Natural killer cell (primary cell): ENCODE results near the gene SIX6. TPM values are rescaled to one million over a fixed set of nuclear protein-coding genes. Genes with fewer than 3 reads are reported as not detected.

Source experiments
- ATAC-seq, 3 donors: fragments of 150-1000 bp in 2 of 3; fragments of 200-7000 bp in 1 of 3; cut with Tn5 transposase; 1 replicate in 1 of 3; 2 replicates in 2 of 3; pipeline ENCODE4 v1.10.0; 2021; ENCODE audit warnings: mild to moderate bottlenecking in 2 of 3, moderate library complexity in 2 of 3
- DNase-seq, 2 donors: peaks; one replicate each; pipeline versions ENCODE4 v3.0.0 to v3.0.0-alpha.2; 2013 to 2021; ENCODE audit warnings: mixed read lengths in 1 of 2
- H3K27ac ChIP-seq: one replicate; pipeline ENCODE4 v1.5.1; 2013; ENCODE audit warnings: mild to moderate bottlenecking, low read length
- H3K27me3 ChIP-seq: one replicate; pipeline ENCODE4 v1.6.1; 2013; ENCODE audit warnings: low read length; ENCODE audit not compliant: control insufficient read depth, insufficient read depth
- H3K36me3 ChIP-seq: one replicate; pipeline ENCODE4 v1.6.1; 2013; ENCODE audit warnings: low read length; ENCODE audit not compliant: control insufficient read depth, insufficient read depth
- H3K4me1 ChIP-seq: one replicate; pipeline ENCODE4 v1.6.1; 2013; ENCODE audit warnings: low read length; ENCODE audit not compliant: control insufficient read depth, insufficient read depth
- H3K4me3 ChIP-seq: one replicate; pipeline ENCODE4 v1.5.1; 2013; ENCODE audit warnings: low read length
- H3K9me3 ChIP-seq: one replicate; pipeline ENCODE4 v1.6.1; 2013; ENCODE audit warnings: low read length; ENCODE audit not compliant: control insufficient read depth, insufficient read depth
- H3K27ac Mint-ChIP-seq, 2 donors: one replicate each; pipeline ENCODE4 v1.8.0; 2022; ENCODE audit warnings: mild to moderate bottlenecking in 2 of 2, mixed read lengths in 2 of 2, moderate library complexity in 1 of 2
- H3K27me3 Mint-ChIP-seq, 2 donors: one replicate each; pipeline ENCODE4 v1.8.0; 2022; ENCODE audit warnings: low read depth in 2 of 2, mixed read lengths in 2 of 2
- H3K36me3 Mint-ChIP-seq: one replicate; pipeline ENCODE4 v1.8.0; 2022; ENCODE audit warnings: mixed read lengths
- H3K4me1 Mint-ChIP-seq, 2 donors: one replicate each; pipeline ENCODE4 v1.8.0; 2022; ENCODE audit warnings: mixed read lengths in 2 of 2
- H3K4me3 Mint-ChIP-seq: one replicate; pipeline ENCODE4 v1.8.0; 2022; ENCODE audit warnings: mild to moderate bottlenecking, moderate library complexity, mixed read lengths
- H3K9me3 Mint-ChIP-seq, 2 donors: one replicate each; pipeline ENCODE4 v1.8.0; 2022; ENCODE audit warnings: mixed read lengths in 2 of 2
- WGBS: methylation state at CpG from one replicate; pipeline ENCODE4 v1.1.7; 2013; ENCODE audit warnings: missing lambda C conversion rate; ENCODE audit not compliant: insufficient coverage; 5-methylcytosine and 5-hydroxymethylcytosine counted together
- intact Hi-C: fragments of 100-400 bp; cut with micrococcal nuclease; formaldehyde crosslinking; loops from one replicate; pipeline ENCODE4 v1.14.2; 2022
- total RNA-seq, 4 donors: library from RNA; stranded (reverse); fragments of 120-200 nt in 1 of 4; gene quantifications; one replicate each; pipeline versions ENCODE4 v1.2.3 to v1.2.4, GENCODE V29; 2013 to 2022
- TF ChIP-seq, protein P1 (sequence below): fragments of 200-600 bp; IDR thresholded peaks from one replicate; pipeline ENCODE4 v1.8.0; 2022; ENCODE audit warnings: antibody characterized with exemption

SIX6 gene
- total RNA-seq, 3 donors from 2014 or later (not counting 1 experiment from before 2014, with no cell fraction given): not detected

- Histone ChIP-seq H3K9me3 (no peaks in the 10 kb centered on the region), H3K27ac (no peak overlapping the region), H3K36me3 (no peaks in the 10 kb centered on the region), H3K4me3 (no peak overlapping the region), H3K4me1 (no peaks in the 10 kb centered on the region), H3K27me3 (no peaks in the 10 kb centered on the region)
- no peak for DNase-seq
- H3K4me1 Mint-ChIP-seq: no peaks in the 10 kb centered on the region
- no peak overlapping the region for H3K4me3 Mint-ChIP-seq
- WGBS: 62% methylated on average over 1 of the region's 1 CpG
- TF ChIP-seq, protein P1, sequence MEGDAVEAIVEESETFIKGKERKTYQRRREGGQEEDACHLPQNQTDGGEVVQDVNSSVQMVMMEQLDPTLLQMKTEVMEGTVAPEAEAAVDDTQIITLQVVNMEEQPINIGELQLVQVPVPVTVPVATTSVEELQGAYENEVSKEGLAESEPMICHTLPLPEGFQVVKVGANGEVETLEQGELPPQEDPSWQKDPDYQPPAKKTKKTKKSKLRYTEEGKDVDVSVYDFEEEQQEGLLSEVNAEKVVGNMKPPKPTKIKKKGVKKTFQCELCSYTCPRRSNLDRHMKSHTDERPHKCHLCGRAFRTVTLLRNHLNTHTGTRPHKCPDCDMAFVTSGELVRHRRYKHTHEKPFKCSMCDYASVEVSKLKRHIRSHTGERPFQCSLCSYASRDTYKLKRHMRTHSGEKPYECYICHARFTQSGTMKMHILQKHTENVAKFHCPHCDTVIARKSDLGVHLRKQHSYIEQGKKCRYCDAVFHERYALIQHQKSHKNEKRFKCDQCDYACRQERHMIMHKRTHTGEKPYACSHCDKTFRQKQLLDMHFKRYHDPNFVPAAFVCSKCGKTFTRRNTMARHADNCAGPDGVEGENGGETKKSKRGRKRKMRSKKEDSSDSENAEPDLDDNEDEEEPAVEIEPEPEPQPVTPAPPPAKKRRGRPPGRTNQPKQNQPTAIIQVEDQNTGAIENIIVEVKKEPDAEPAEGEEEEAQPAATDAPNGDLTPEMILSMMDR: no peak
- no peak for ATAC-seq
- no peak overlapping the region for H3K27ac Mint-ChIP-seq
- peaks cover 2 to 8% of the 10 kb centered on the region in 2 donors for H3K9me3 Mint-ChIP-seq
- H3K36me3 Mint-ChIP-seq: no peaks in the 10 kb centered on the region
- peaks cover 6 to 13% of the 10 kb centered on the region in 2 donors for H3K27me3 Mint-ChIP-seq
- intact Hi-C loops: no loop called here
Measured at GRCh38 chr14:60495946-60496345, 13.0 kb upstream of the SIX6 start.

DNA sequence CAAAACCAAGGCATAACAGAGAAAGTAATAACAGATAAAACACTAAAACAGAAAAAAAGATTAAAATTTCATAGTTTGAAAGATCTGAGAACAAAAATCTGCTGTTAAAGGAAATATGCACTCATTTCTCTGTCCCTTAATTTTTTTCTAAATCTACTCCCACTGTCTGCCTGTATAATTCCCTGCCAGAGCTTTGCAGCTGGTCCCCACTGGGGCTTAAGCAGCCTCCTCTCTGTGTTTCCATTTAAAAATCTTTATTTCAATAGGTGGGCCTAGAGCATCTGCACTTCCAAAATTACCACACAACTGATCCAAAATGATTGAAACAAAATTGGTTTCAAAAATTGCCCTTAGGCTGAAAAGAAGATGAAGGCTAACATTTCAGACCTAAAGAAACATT, 6.4 kb upstream of the SIX6 start:
- Histone ChIP-seq H3K27me3 (peaks cover 29% of the 10 kb centered on the region), H3K27ac (no peak overlapping the region), H3K4me3 (no peak overlapping the region), H3K36me3 (no peaks in the 10 kb centered on the region), H3K9me3 (no peaks in the 10 kb centered on the region), H3K4me1 (no peaks in the 10 kb centered on the region)
- TF ChIP-seq, protein P1: no peak
- H3K27me3 Mint-ChIP-seq: peaks cover 40 to 62% of the 10 kb centered on the region in 2 donors
- no peaks in the 10 kb centered on the region for H3K36me3 Mint-ChIP-seq
- H3K27ac Mint-ChIP-seq: no peak overlapping the region
- no peaks in the 10 kb centered on the region for H3K4me1 Mint-ChIP-seq
- intact Hi-C loops: no loop called here
- peaks cover 0 to 2% of the 10 kb centered on the region in 2 donors for H3K9me3 Mint-ChIP-seq
- DNase-seq: no peak
- no peak overlapping the region for H3K4me3 Mint-ChIP-seq
- ATAC-seq: no peak

DNA sequence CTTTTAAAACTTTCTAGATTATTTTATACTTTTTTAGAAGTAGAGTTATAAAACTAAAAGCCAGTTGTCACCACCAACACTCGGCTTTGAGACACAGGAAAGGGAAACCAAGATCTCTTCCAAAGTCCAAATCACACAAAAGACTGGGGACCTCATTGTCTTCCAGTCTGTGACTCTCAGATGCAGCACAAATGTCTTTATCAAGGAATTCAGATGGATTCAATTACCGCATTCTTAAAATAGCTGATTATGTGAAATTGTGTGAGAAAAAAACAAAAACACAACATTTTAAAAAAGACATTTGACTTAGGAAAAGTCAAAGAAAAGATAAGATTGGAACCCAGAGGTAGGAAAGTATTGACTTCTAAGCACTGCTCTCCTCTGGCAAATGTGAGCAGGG, 3.5 kb upstream of the SIX6 start:
- no peak overlapping the region for H3K4me3 ChIP-seq
- no peak overlapping the region for H3K27ac ChIP-seq
- DNase-seq (no peak), ATAC-seq (no peak)
- Mint-ChIP-seq H3K27me3 (peaks cover 53 to 74% of the 10 kb centered on the region in 2 donors), H3K4me3 (no peak overlapping the region), H3K36me3 (no peaks in the 10 kb centered on the region), H3K4me1 (no peaks in the 10 kb centered on the region), H3K9me3 (peaks cover 0 to 2% of the 10 kb centered on the region in 2 donors), H3K27ac (no peak overlapping the region)
- WGBS: 22% methylated on average over 1 of the region's 2 CpGs
- intact Hi-C loops: no loop called here
- H3K4me1 ChIP-seq: no peaks in the 10 kb centered on the region
- H3K27me3 ChIP-seq: peaks cover 53% of the 10 kb centered on the region
- no peaks in the 10 kb centered on the region for H3K36me3 ChIP-seq
- TF ChIP-seq, protein P1: no peak
- no peaks in the 10 kb centered on the region for H3K9me3 ChIP-seq

DNA sequence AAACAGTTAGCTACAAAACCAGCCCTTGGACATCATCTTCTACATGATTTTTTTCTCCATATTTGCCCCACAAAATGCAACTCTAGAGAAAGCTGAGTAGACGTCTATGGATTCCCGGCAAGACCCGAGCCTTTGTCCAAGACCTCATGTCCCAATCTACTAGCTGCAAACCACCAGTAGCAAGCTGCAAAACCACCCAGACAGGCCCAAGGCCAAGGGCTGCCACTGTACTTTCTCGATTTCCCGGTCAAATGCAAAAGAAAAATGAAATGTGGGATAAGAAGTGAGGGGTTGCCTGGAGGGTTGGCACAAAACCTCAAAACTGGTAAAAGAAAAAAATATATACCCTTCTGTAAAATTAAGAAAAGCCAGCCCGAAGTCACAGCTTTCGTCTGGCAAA, 2.9 kb upstream of the SIX6 start:
- Mint-ChIP-seq H3K4me1 (peaks cover 0 to 2% of the 10 kb centered on the region in 2 donors), H3K27me3 (peaks cover 50 to 68% of the 10 kb centered on the region in 2 donors), H3K27ac (no peak overlapping the region), H3K9me3 (no peaks in the 10 kb centered on the region), H3K36me3 (no peaks in the 10 kb centered on the region), H3K4me3 (no peak overlapping the region)
- 5% methylated on average over 7 of the region's 7 CpGs for WGBS
- Histone ChIP-seq H3K9me3 (no peaks in the 10 kb centered on the region), H3K4me3 (no peak overlapping the region), H3K27me3 (peaks cover 59% of the 10 kb centered on the region), H3K36me3 (no peaks in the 10 kb centered on the region), H3K4me1 (peaks cover 2% of the 10 kb centered on the region), H3K27ac (no peak overlapping the region)
- no peak for ATAC-seq
- no peak for DNase-seq
- intact Hi-C loops: no loop called here
- TF ChIP-seq, protein P1: no peak
